ENCODE data around the gene FAM186B. TPM values are rescaled to one million over a fixed set of nuclear protein-coding genes. Genes with fewer than 3 reads are reported as not detected.
A peak's percentile ranks its signal among the peaks of the same experiment; 100 is the strongest.

FAM186B gene
- total and polyA plus RNA-seq, 2 experiments from 2014 or later: 0.21 to 0.38 TPM

DNA sequence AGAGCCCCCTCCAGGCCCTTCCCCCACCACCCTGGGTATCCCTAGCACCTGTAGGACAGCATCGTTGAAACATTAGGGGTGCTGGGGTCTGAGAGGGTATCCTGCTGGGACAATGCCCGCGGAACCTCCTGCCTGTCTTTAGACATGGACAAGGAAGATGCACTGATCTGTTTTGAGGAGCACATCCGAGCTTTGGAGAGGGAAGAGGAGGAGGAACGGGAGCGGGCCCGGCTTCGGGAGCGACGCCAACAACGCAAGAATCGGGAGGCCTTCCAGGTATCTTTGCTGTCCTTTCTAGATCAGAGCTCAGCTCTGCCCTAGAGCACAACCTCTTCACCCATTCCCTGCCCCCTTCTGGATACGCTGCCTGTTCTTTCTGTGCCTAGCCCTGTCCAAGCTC, 31.1 kb upstream of the FAM186B start:
- Histone ChIP-seq H3K4me2 (peak overlapping the region; percentile 52; the same call in 1 of the 2 replicates), H3K36me3 (ENCODE audit: insufficient read depth) (0 out of 2 replicates have a peak, but pooled peaks cover 9% of the 10 kb centered on the region), H3K27me3 (ENCODE audit: insufficient read depth) (no peaks in the 10 kb centered on the region), H3K9me2 (ENCODE audit: insufficient read depth) (no peaks in the 10 kb centered on the region), H4K20me1 (replicated peaks; ENCODE audit: insufficient read depth) (peaks cover 3% of the 10 kb centered on the region; the same call in 1 of the 2 replicates), H3K79me2 (replicated peaks; ENCODE audit: insufficient read depth) (no peaks in the 10 kb centered on the region), H3K27ac (ENCODE audit: low read depth) (peak overlapping the region; percentile 50; the same call in 1 of the 2 replicates), H2AFZ (no peak overlapping the region), H3K4me3 (no peak overlapping the region), H3F3A (replicated peaks; ENCODE audit: low read depth) (0 out of 2 replicates have a peak, but pooled peaks cover 2% of the 10 kb centered on the region), H3K4me1 (ENCODE audit: insufficient read depth) (peaks cover 19% of the 10 kb centered on the region)
- ATAC-seq (no peak), DNase-seq (ENCODE audit: low spot score) (no peak)
- no peak for TF ChIP-seq ZNF331 (CRISPR knock-in tag; IDR thresholded peaks at IDR 0.05; ENCODE audit: low read depth)
- TF ChIP-seq ZNF462 (CRISPR knock-in tag; IDR thresholded peaks at IDR 0.05): no peak
- no peak for TF ChIP-seq ZNF114 (CRISPR knock-in tag; IDR thresholded peaks at IDR 0.05)
- TF ChIP-seq CREB1 (CRISPR knock-in tag; IDR thresholded peaks at IDR 0.05; ENCODE audit: low read depth): no peak
- no peak for TF ChIP-seq EZH2phosphoT487 (IDR thresholded peaks at IDR 0.05; ENCODE audit: unreplicated experiment)
- TF ChIP-seq POLR2AphosphoS5 (IDR thresholded peaks at IDR 0.05; ENCODE audit: low read depth): no peak
- H3K4me3 Mint-ChIP-seq: no peak overlapping the region
- peaks cover 24% of the 10 kb centered on the region for H3K36me3 Mint-ChIP-seq (ENCODE audit: low read depth)
- H3K4me1 Mint-ChIP-seq: peaks cover 38% of the 10 kb centered on the region
- H3K27ac Mint-ChIP-seq: peak overlapping the region; percentile 93
- peaks cover 6% of the 10 kb centered on the region for H3K27me3 Mint-ChIP-seq (ENCODE audit: insufficient read depth, low read depth, poor library complexity)
- H3K9me3 Mint-ChIP-seq: no peaks in the 10 kb centered on the region

DNA sequence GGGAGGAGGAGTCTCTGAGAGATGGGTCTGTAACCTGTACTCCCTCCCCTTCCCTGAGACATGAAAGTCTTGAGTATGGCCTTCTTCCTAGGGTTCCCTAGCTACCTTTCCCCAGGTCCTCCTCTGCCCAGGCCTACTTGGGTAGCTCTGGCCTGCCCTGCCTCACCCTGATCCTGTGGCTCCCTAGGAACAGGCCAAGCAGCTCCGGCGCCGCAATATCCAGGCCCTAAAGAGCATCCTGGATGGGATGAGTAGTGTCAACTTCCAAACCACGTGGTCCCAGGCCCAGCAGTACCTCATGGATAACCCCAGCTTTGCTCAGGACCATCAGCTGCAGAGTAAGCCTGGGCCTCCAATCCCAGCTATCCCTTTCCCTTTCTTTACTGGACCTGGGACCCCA, 30.2 kb upstream of the FAM186B start:
- Histone ChIP-seq H4K20me1 (replicated peaks; ENCODE audit: insufficient read depth) (peaks cover 2% of the 10 kb centered on the region; the same call in 1 of the 2 replicates), H3K4me2 (no peak overlapping the region), H3K4me1 (ENCODE audit: insufficient read depth) (peaks cover 19% of the 10 kb centered on the region), H3K27me3 (ENCODE audit: insufficient read depth) (no peaks in the 10 kb centered on the region), H3K36me3 (ENCODE audit: insufficient read depth) (0 out of 2 replicates have a peak, but pooled peaks cover 9% of the 10 kb centered on the region), H3K27ac (ENCODE audit: low read depth) (no peak overlapping the region), H2AFZ (no peak overlapping the region), H3K9me2 (ENCODE audit: insufficient read depth) (no peaks in the 10 kb centered on the region), H3K4me3 (no peak overlapping the region), H3F3A (replicated peaks; ENCODE audit: low read depth) (0 out of 2 replicates have a peak, but pooled peaks cover 2% of the 10 kb centered on the region), H3K79me2 (replicated peaks; ENCODE audit: insufficient read depth) (no peaks in the 10 kb centered on the region)
- no peak for ATAC-seq
- no peak overlapping the region for H3K4me3 Mint-ChIP-seq
- no peak for DNase-seq (ENCODE audit: low spot score)
- H3K9me3 Mint-ChIP-seq: no peaks in the 10 kb centered on the region
- H3K36me3 Mint-ChIP-seq (ENCODE audit: low read depth): peaks cover 22% of the 10 kb centered on the region
- H3K27me3 Mint-ChIP-seq (ENCODE audit: insufficient read depth, low read depth, poor library complexity): peaks cover 6% of the 10 kb centered on the region
- peaks cover 37% of the 10 kb centered on the region for H3K4me1 Mint-ChIP-seq
- H3K27ac Mint-ChIP-seq: no peak overlapping the region
- TF ChIP-seq ZNF331 (CRISPR knock-in tag; IDR thresholded peaks at IDR 0.05; ENCODE audit: low read depth) (no peak), CREB1 (CRISPR knock-in tag; IDR thresholded peaks at IDR 0.05; ENCODE audit: low read depth) (no peak), STAT1 (IDR thresholded peaks at IDR 0.05; ENCODE audit: unreplicated experiment) (no peak), JUNB (IDR thresholded peaks at IDR 0.05; ENCODE audit: unreplicated experiment) (no peak), EZH2phosphoT487 (IDR thresholded peaks at IDR 0.05; ENCODE audit: unreplicated experiment) (no peak), CTCF (conservative IDR thresholded peaks at IDR 0.05; ENCODE audit: low read depth in 2 of 2) (no peak), NANOG (IDR thresholded peaks at IDR 0.05; ENCODE audit: borderline replicate concordance) (no peak), POLR2AphosphoS5 (IDR thresholded peaks at IDR 0.05; ENCODE audit: low read depth) (no peak)

All from GM23338 (cell line).